HCT116 (cell line): Measurements from ENCODE around the gene TLR8. TPM values are rescaled to one million over a fixed set of nuclear protein-coding genes. Genes with fewer than 3 reads are reported as not detected.

Experiments used
- ATAC-seq: fragments of 200-7000 bp; cut with Tn5 transposase; 2 replicates; pipeline ENCODE4 v1.9.1; 2020; ENCODE audit warnings: mild to moderate bottlenecking, moderate library complexity
- BruUV-seq: library from RNA; stranded (reverse); fragments of 400-500 nt; replicated peaks from 2 replicates; lab custom pipeline; 2021; lab: Mats Ljungman, UMichigan
- CTCF ChIA-PET: fragments of 300-600 bp; sonication (Branson Sonifier 250); formaldehyde crosslinking; loops from one replicate; lab custom pipeline; 2021; ENCODE audit warnings: antibody characterized with exemption; lab: Charles Lee
- POLR2A ChIA-PET: fragments of 300-600, 350-600 bp; sonication (Branson Sonifier 250); formaldehyde crosslinking; loops from one replicate; lab custom pipeline; 2021; ENCODE audit warnings: antibody characterized with exemption; lab: Charles Lee
- RAD21 ChIA-PET, 2 experiments: fragments of 300-600 bp; sonication (Branson Sonifier 250); formaldehyde crosslinking; loops; one replicate each; lab custom pipeline; 2023; ENCODE audit warnings: low total read pairs in 2 of 2; ENCODE audit not compliant: uncharacterized antibody in 2 of 2, unreplicated experiment in 2 of 2, low non-redundant PET in 1 of 2; lab: Charles Lee
- DNase-seq: peaks from one replicate; pipeline ENCODE4 v3.0.0-alpha.2; 2010; ENCODE audit warnings: low read depth, low spot score
- H2AFZ ChIP-seq: fragments of 200-600 bp; shearing (Covaris generic), sonication (generic); 2 replicates; pipeline ENCODE4 v1.6.1; 2017; ENCODE audit warnings: low read depth, mixed run types, mixed read lengths, antibody characterized with exemption, low read length; ENCODE audit not compliant: poor library complexity, severe bottlenecking
- H3K27ac ChIP-seq: 2 replicates; pipeline ENCODE4 v1.5.1; 2012; ENCODE audit warnings: low read depth, low read length
- H3K27me3 ChIP-seq: fragments of 200-600 bp; sonication (generic); 2 replicates; pipeline ENCODE4 v1.6.1; 2016; ENCODE audit warnings: mixed run types, low read length, mixed read lengths; ENCODE audit not compliant: insufficient read depth
- H3K36me3 ChIP-seq, 2 experiments: fragments of 200-500 bp in 1 of 2; fragments of 200-600 bp in 1 of 2; sonication (Bioruptor generic) in 1 of 2; sonication (generic) in 1 of 2; 2 replicates each; pipeline versions ENCODE4 v1.5.1 to v1.6.1; 2014 to 2016; ENCODE audit warnings: low read length in 2 of 2, inconsistent platforms in 1 of 2, mixed read lengths in 1 of 2, mixed run types in 1 of 2; ENCODE audit not compliant: insufficient read depth in 2 of 2, control insufficient read depth in 1 of 2
- H3K4me1 ChIP-seq, 2 experiments: fragments of 200-600 bp in 1 of 2; sonication (generic) in 1 of 2; 2 replicates each; pipeline versions ENCODE4 v1.5.1 to v1.6.1; 2012 to 2017; ENCODE audit warnings: low read length in 2 of 2, inconsistent platforms in 1 of 2, mild to moderate bottlenecking in 1 of 2, mixed read lengths in 1 of 2, mixed run types in 1 of 2, moderate library complexity in 1 of 2; ENCODE audit not compliant: insufficient read depth in 2 of 2, control insufficient read depth in 1 of 2
- H3K4me2 ChIP-seq: fragments of 200-600 bp; sonication (generic); 2 replicates; pipeline ENCODE4 v1.6.1; 2017; ENCODE audit warnings: mixed run types, low read length, mixed read lengths
- H3K4me3 ChIP-seq, 2 experiments: fragments of 200-600 bp in 1 of 2; sonication (generic) in 1 of 2; replicated peaks in 1 of 2; 2 replicates each; pipeline ENCODE4 v1.5.1; 2011 to 2016; ENCODE audit warnings: low read length in 2 of 2, control low read depth in 1 of 2, low read depth in 1 of 2, mild to moderate bottlenecking in 1 of 2, mixed read lengths in 1 of 2, mixed run types in 1 of 2
- H3K79me2 ChIP-seq: fragments of 200-600 bp; sonication (generic); 2 replicates; pipeline ENCODE4 v1.6.1; 2017; ENCODE audit warnings: mild to moderate bottlenecking, mixed run types, low read length, moderate library complexity, mixed read lengths; ENCODE audit not compliant: insufficient read depth
- H3K9ac ChIP-seq: fragments of 200-600 bp; sonication (generic); 2 replicates; pipeline ENCODE4 v1.6.1; 2016; ENCODE audit warnings: low read length, mixed read lengths
- H3K9me2 ChIP-seq: fragments of 200-600 bp; sonication (generic), shearing (Covaris generic); 2 replicates; pipeline ENCODE4 v1.6.1; 2017; ENCODE audit warnings: mixed run types, mild to moderate bottlenecking, moderate library complexity; ENCODE audit not compliant: insufficient read depth
- H3K9me3 ChIP-seq, 2 experiments: fragments of 200-500 bp in 1 of 2; fragments of 200-600 bp in 1 of 2; sonication (Bioruptor generic) in 1 of 2; sonication (generic) in 1 of 2; 2 replicates each; pipeline ENCODE4 v1.6.1; 2014 to 2017; ENCODE audit warnings: low read length in 2 of 2, mixed read lengths in 2 of 2, inconsistent platforms in 1 of 2, low read depth in 1 of 2, mild to moderate bottlenecking in 1 of 2, mixed run types in 1 of 2, moderate library complexity in 1 of 2; ENCODE audit not compliant: control insufficient read depth in 1 of 2, insufficient read depth in 1 of 2
- H4K20me1 ChIP-seq: fragments of 200-600 bp; sonication (generic), shearing (Covaris generic); 2 replicates; pipeline ENCODE4 v1.6.1; 2017; ENCODE audit warnings: mixed run types, mild to moderate bottlenecking, moderate library complexity; ENCODE audit not compliant: insufficient read depth
- ATF3 ChIP-seq: IDR thresholded peaks from 2 replicates; pipeline ENCODE4 v1.6.1; 2012
- CEBPB ChIP-seq: IDR thresholded peaks from 2 replicates; pipeline ENCODE4 v1.6.1; 2012; ENCODE audit warnings: low read depth
- RAD21 ChIP-seq: IDR thresholded peaks from 2 replicates; pipeline ENCODE4 v1.6.1; 2012; ENCODE audit warnings: low read depth, mild to moderate bottlenecking
- TCF7L2 ChIP-seq: IDR thresholded peaks from 2 replicates; pipeline ENCODE4 v1.7.0; 2011; ENCODE audit warnings: borderline replicate concordance, inconsistent platforms; ENCODE audit not compliant: insufficient read depth, insufficient read length; ENCODE audit errors: extremely low read depth
- YY1 ChIP-seq: IDR thresholded peaks from 2 replicates; pipeline ENCODE4 v1.6.1; 2011; ENCODE audit warnings: low read length, low read depth, moderate library complexity, mild to moderate bottlenecking; ENCODE audit not compliant: insufficient replicate concordance; ENCODE audit errors: extremely low read depth
- ZBTB33 ChIP-seq: IDR thresholded peaks from 2 replicates; pipeline ENCODE4 v1.6.1; 2011; ENCODE audit warnings: mild to moderate bottlenecking, low read length, moderate library complexity; ENCODE audit not compliant: insufficient replicate concordance; ENCODE audit errors: extremely low read depth
- intact Hi-C: fragments of 100-400 bp; cut with micrococcal nuclease; formaldehyde crosslinking; loops from 2 replicates; pipeline ENCODE4 v1.10.0; 2022
- total RNA-seq: library from RNA; stranded (reverse); gene quantifications from one replicate; pipeline ENCODE4 v1.2.1, GENCODE V29; 2021; ENCODE audit not compliant: unreplicated experiment
- TF ChIP-seq, protein P1 (sequence below): IDR thresholded peaks from 2 replicates; pipeline ENCODE4 v1.6.1; 2012

Gene TLR8
- total RNA-seq, 1 experiment from 2014 or later, result not detected

- H3K4me3 ChIP-seq, result no peak overlapping the region
- no peak overlapping the region for H3K27ac ChIP-seq
- CTCF ChIA-PET, result no interaction called here
- H3K9me3 ChIP-seq, result no peaks in the 10 kb centered on the region
- POLR2A ChIA-PET, result no interaction called here
- no TSS peak for BruUV-seq
- intact Hi-C loops, result loop anchor here (10.0 kb wide), 1 partner anchor 513 kb away; no protein-coding TSS in a partner anchor
- no peaks in the 10 kb centered on the region for H3K9me2 ChIP-seq
- DNase-seq, result no peak
- ATAC-seq, result no peak
- no peak overlapping the region for H3K4me2 ChIP-seq
- no peaks in the 10 kb centered on the region for H3K36me3 ChIP-seq
- H4K20me1 ChIP-seq, result no peaks in the 10 kb centered on the region
- no peak for TF ChIP-seq TCF7L2
- no peak for TF ChIP-seq CEBPB
- TF ChIP-seq, protein P1, sequence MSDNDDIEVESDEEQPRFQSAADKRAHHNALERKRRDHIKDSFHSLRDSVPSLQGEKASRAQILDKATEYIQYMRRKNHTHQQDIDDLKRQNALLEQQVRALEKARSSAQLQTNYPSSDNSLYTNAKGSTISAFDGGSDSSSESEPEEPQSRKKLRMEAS, result no peak
- no peak for TF ChIP-seq ZBTB33
- TF ChIP-seq YY1, result no peak
- TF ChIP-seq ATF3, result no peak
- no peak for TF ChIP-seq RAD21
- H3K27me3 ChIP-seq, result no peaks in the 10 kb centered on the region
- H3K79me2 ChIP-seq, result peaks cover 11% of the 10 kb centered on the region
- no peak overlapping the region for H2AFZ ChIP-seq
- H3K4me1 ChIP-seq, result peaks cover 0 to 10% of the 10 kb centered on the region in 2 experiments; a peak in 2 of 4 replicates
- H3K9ac ChIP-seq, result no peak overlapping the region
- RAD21 ChIA-PET, result no interaction called here
Observed at GRCh38 chrX:12971282-12972003, 65.0 kb downstream of the TLR8 start.
